DMS79 treated with DMSO at 0.1 percent for 48 hours (cell line): ENCODE measurements around the gene NRP2.

Experiments
- DNase-seq: peaks from one replicate; lab custom pipeline; 2025; lab: John Stamatoyannopoulos, UW

NRP2 gene

GRCh38 chr2:205658572-205658971, 23.7 kb upstream of the NRP2 start:
- no peak for DNase-seq

GRCh38 chr2:205659922-205660321, 22.4 kb upstream of the NRP2 start:
- no peak for DNase-seq

- DNase-seq = no peak
These were observed 21.7 kb upstream of the NRP2 start for GRCh38 chr2:205660521-205661124.

GRCh38 chr2:205661281-205661680, 21.0 kb upstream of the NRP2 start:
- DNase-seq = no peak

- DNase-seq = no peak
These were observed 19.9 kb upstream of the NRP2 start for GRCh38 chr2:205662206-205662965.

GRCh38 chr2:205665791-205666190, 16.5 kb upstream of the NRP2 start:
- DNase-seq = no peak

- DNase-seq = no peak
These were observed 12.0 kb upstream of the NRP2 start for GRCh38 chr2:205670292-205670691.

- no peak for DNase-seq
These were observed 9.0 kb upstream of the NRP2 start for GRCh38 chr2:205673312-205673711.

- DNase-seq = peak; percentile 84
These were observed 6.3 kb upstream of the NRP2 start for GRCh38 chr2:205675861-205676516.

GRCh38 chr2:205678541-205679142, 3.7 kb upstream of the NRP2 start:
- DNase-seq = peak; percentile 17

GRCh38 chr2:205679410-205680009, 2.8 kb upstream of the NRP2 start:
- no peak for DNase-seq

GRCh38 chr2:205680067-205680466, 2.2 kb upstream of the NRP2 start:
- peak; percentile 84 for DNase-seq

- no peak for DNase-seq
These were observed 1.4 kb upstream of the NRP2 start for GRCh38 chr2:205680903-205681302.

GRCh38 chr2:205681401-205682238, 681 bp upstream of the NRP2 start:
- DNase-seq = peak; percentile 44

GRCh38 chr2:205682971-205683501, 735 bp downstream of the NRP2 start:
- DNase-seq = peak; percentile 32

GRCh38 chr2:205683502-205684367, 1.4 kb downstream of the NRP2 start:
- DNase-seq = peak; percentile 65

GRCh38 chr2:205684871-205685313, 2.6 kb downstream of the NRP2 start:
- peak; percentile 54 for DNase-seq

GRCh38 chr2:205685314-205686055, 3.2 kb downstream of the NRP2 start:
- peak; percentile 70 for DNase-seq

- no peak for DNase-seq
These were observed 3.9 kb downstream of the NRP2 start for GRCh38 chr2:205686056-205686782.
